K562 (cell line): Measurements from ENCODE around the gene FAM50A. TPM values are rescaled to one million over a fixed set of nuclear protein-coding genes. Genes with fewer than 3 reads are reported as not detected.

ENCODE experiments used
- ATAC-seq: fragments of 200-7000 bp; cut with Tn5 transposase; 3 replicates; pipeline ENCODE4 v1.9.1; 2020; ENCODE audit warnings: moderate library complexity
- BruUV-seq: library from RNA; stranded (reverse); fragments of 400-500 nt; replicated peaks from 2 replicates; lab custom pipeline; 2021; lab: Mats Ljungman, UMichigan
- CTCF ChIA-PET: fragments of 300-600 bp; formaldehyde crosslinking; extraction: SDS; loops from one replicate; lab custom pipeline; 2021; ENCODE audit warnings: low intra/inter-chr PET ratio; lab: Yijun Ruan, JAX
- POLR2A ChIA-PET: fragments of 300-600, 350-650 bp; sonication (Branson Sonifier 250); formaldehyde crosslinking; extraction: SDS; loops from one replicate; lab custom pipeline; 2021; ENCODE audit warnings: antibody characterized with exemption, inconsistent platforms; lab: Yijun Ruan, JAX
- DNase-seq, 4 experiments: peaks; one replicate each; pipeline versions ENCODE4 v3.0.0 to v3.0.0-alpha.2; 2011 to 2018; ENCODE audit warnings: low spot score in 3 of 4, mixed read lengths in 3 of 4; ENCODE audit errors: extremely low read depth in 1 of 4
- FAIRE-seq: peaks from 2 replicates; lab custom pipeline; 2011; peaks lifted over from hg19 to GRCh38; lab: Jason Lieb, UNC
- H2AFZ ChIP-seq: 2 replicates; pipeline ENCODE4 v1.6.0; 2011; ENCODE audit warnings: low read depth, low read length, control low read depth, inconsistent platforms
- H3K27ac ChIP-seq: fragments of 200-600 bp; 3 replicates; pipeline ENCODE4 v1.8.0; 2011; ENCODE audit warnings: low read depth, mild to moderate bottlenecking, control low read depth, inconsistent platforms, low read length, moderate library complexity, mixed read lengths; ENCODE audit errors: extremely low read depth
- H3K27me3 ChIP-seq, 2 experiments: fragments of 300-600 bp in 1 of 2; 2 replicates in 1 of 2; 3 replicates in 1 of 2; pipeline versions ENCODE4 v1.6.0 to v1.8.0; 2011; ENCODE audit warnings: inconsistent platforms in 2 of 2, low read length in 2 of 2, mild to moderate bottlenecking in 1 of 2, mixed read lengths in 1 of 2, moderate library complexity in 1 of 2; ENCODE audit not compliant: control insufficient read depth in 2 of 2, insufficient read depth in 2 of 2
- H3K36me3 ChIP-seq: fragments of 300-600 bp; 3 replicates; pipeline ENCODE4 v1.8.0; 2011; ENCODE audit warnings: mild to moderate bottlenecking, low read length, inconsistent platforms; ENCODE audit not compliant: control insufficient read depth, insufficient read depth
- H3K4me1 ChIP-seq, 2 experiments: fragments of 200-600 bp in 1 of 2; replicated peaks in 1 of 2; 2 replicates in 1 of 2; 3 replicates in 1 of 2; pipeline versions ENCODE4 v1.5.1 to v1.8.0; 2011; ENCODE audit warnings: inconsistent platforms in 2 of 2, low read length in 2 of 2, mild to moderate bottlenecking in 1 of 2, mixed read lengths in 1 of 2, moderate library complexity in 1 of 2; ENCODE audit not compliant: control insufficient read depth in 2 of 2, insufficient read depth in 2 of 2
- H3K4me2 ChIP-seq: 2 replicates; pipeline ENCODE4 v1.6.1; 2011; ENCODE audit warnings: low read length, control low read depth, inconsistent platforms, mixed read lengths; ENCODE audit not compliant: insufficient read depth
- H3K4me3 ChIP-seq: fragments of 200-600 bp; sonication (generic), shearing (Covaris generic); 2 replicates; pipeline ENCODE4 v1.5.1; 2016; ENCODE audit warnings: control low read depth, inconsistent platforms
- H3K79me2 ChIP-seq: fragments of 200-600 bp; 3 replicates; pipeline ENCODE4 v1.8.0; 2011; ENCODE audit warnings: low read length, inconsistent platforms; ENCODE audit not compliant: control insufficient read depth, insufficient read depth
- H3K9ac ChIP-seq, 2 experiments: 2 replicates each; pipeline versions ENCODE4 v1.6.0 to v1.6.1; 2011; ENCODE audit warnings: low read depth in 2 of 2, low read length in 2 of 2, control low read depth in 1 of 2, inconsistent platforms in 1 of 2, mild to moderate bottlenecking in 1 of 2, mixed read lengths in 1 of 2; ENCODE audit not compliant: insufficient read depth in 1 of 2
- H3K9me1 ChIP-seq: one replicate; pipeline ENCODE4 v1.6.0; 2011; ENCODE audit warnings: inconsistent platforms, mild to moderate bottlenecking, low read length, moderate library complexity; ENCODE audit not compliant: control insufficient read depth, insufficient read depth
- H3K9me3 ChIP-seq: replicated peaks from 2 replicates; pipeline ENCODE4 v1.5.1; 2011; ENCODE audit warnings: low read depth, low read length, inconsistent platforms; ENCODE audit not compliant: control insufficient read depth, insufficient read depth
- H4K20me1 ChIP-seq: replicated peaks from 2 replicates; pipeline ENCODE4 v1.6.1; 2011; ENCODE audit warnings: low read length, inconsistent platforms, mixed read lengths; ENCODE audit not compliant: control insufficient read depth, insufficient read depth
- CHD1 ChIP-seq: fragments of 200-600 bp; sonication (generic); IDR thresholded peaks from one replicate; pipeline ENCODE4 v1.6.1; 2012; ENCODE audit warnings: mild to moderate bottlenecking, moderate library complexity, low read length, inconsistent platforms
- EGR1 ChIP-seq: fragments of 450-650 bp; conservative IDR thresholded peaks from 2 replicates; pipeline ENCODE4 v1.6.1; 2017; ENCODE audit warnings: mild to moderate bottlenecking
- ELF4 ChIP-seq: fragments of 450-650 bp; formaldehyde crosslinking; IDR thresholded peaks from 2 replicates; pipeline ENCODE4 v1.4.0; 2022; ENCODE audit warnings: missing genetic modification characterization
- HMGN3 ChIP-seq: IDR thresholded peaks from 2 replicates; pipeline ENCODE4 v1.6.1; 2011; ENCODE audit warnings: borderline replicate concordance, low read depth, mild to moderate bottlenecking, mixed read lengths, low read length; ENCODE audit not compliant: insufficient read length; ENCODE audit errors: extremely low read depth
- KDM4B ChIP-seq, 2 experiments: fragments of 450-650 bp in 1 of 2; sonication (generic) in 1 of 2; IDR thresholded peaks; 2 replicates each; pipeline ENCODE4 v1.6.1; 2016 to 2017; ENCODE audit warnings: borderline replicate concordance in 2 of 2, antibody characterized with exemption in 1 of 2, low read depth in 1 of 2, mild to moderate bottlenecking in 1 of 2
- LCOR ChIP-seq: sonication (generic); formaldehyde crosslinking; IDR thresholded peaks from 2 replicates; pipeline ENCODE4 v1.8.0; 2022; ENCODE audit warnings: mild to moderate bottlenecking, missing genetic modification reagents
- MEIS2 ChIP-seq: fragments of 450-650 bp; IDR thresholded peaks from 2 replicates; pipeline ENCODE4 v1.6.1; 2014; ENCODE audit warnings: mild to moderate bottlenecking; ENCODE audit not compliant: partially characterized antibody
- PHF21A ChIP-seq: fragments of 450-650 bp; IDR thresholded peaks from 2 replicates; pipeline ENCODE4 v1.6.1; 2017; ENCODE audit warnings: low read depth, borderline replicate concordance
- RBBP5 ChIP-seq: fragments of 200-600 bp; sonication (generic); IDR thresholded peaks from 2 replicates; pipeline ENCODE4 v1.6.1; 2012; ENCODE audit warnings: borderline replicate concordance, mild to moderate bottlenecking, low read length, control low read depth, inconsistent platforms; ENCODE audit not compliant: insufficient read depth, poor library complexity, severe bottlenecking
- SRF ChIP-seq, 2 experiments: fragments of 250-450, 450-650 bp in 1 of 2; sonication (Bioruptor Pico) in 1 of 2; sonication (generic) in 1 of 2; formaldehyde crosslinking; IDR thresholded peaks; 2 replicates each; pipeline versions ENCODE4 v1.5.0 to v1.5.1; 2020 to 2022; ENCODE audit warnings: mild to moderate bottlenecking in 1 of 2, missing genetic modification reagents in 1 of 2
- SRSF7 ChIP-seq: fragments of 200-400 bp; formaldehyde crosslinking; optimal IDR thresholded peaks from 2 replicates; pipeline ENCODE3; 2017; ENCODE audit warnings: mild to moderate bottlenecking, low read depth, low read length
- TBL1XR1 ChIP-seq, 2 experiments: IDR thresholded peaks; 2 replicates each; pipeline ENCODE4 v1.6.1; 2012; ENCODE audit warnings: improper control_type of control experiment in 2 of 2, low read length in 2 of 2, mild to moderate bottlenecking in 1 of 2
- ZNF217 ChIP-seq: sonication (generic); formaldehyde crosslinking; IDR thresholded peaks from 2 replicates; pipeline ENCODE4 v1.8.0; 2022; ENCODE audit warnings: mild to moderate bottlenecking, missing genetic modification reagents
- ZNF561 ChIP-seq: fragments of 450-650 bp; formaldehyde crosslinking; conservative IDR thresholded peaks from 2 replicates; pipeline ENCODE4 v1.4.0; 2020; ENCODE audit warnings: mild to moderate bottlenecking, moderate library complexity
- WGBS: fragments of 100-300 bp; shearing (Covaris generic); methylation state at CpG from one replicate; pipeline ENCODE4 v1.1.6; 2016; ENCODE audit warnings: low coverage, mixed read lengths; ENCODE audit not compliant: insufficient coverage; ENCODE audit errors: missing lambda C conversion rate; 5-methylcytosine and 5-hydroxymethylcytosine counted together
- in situ Hi-C: fragments of 300-500 bp; cut with MboI; formaldehyde crosslinking; loops from 4 replicates; pipeline ENCODE4 v1.15.0; 2018; ENCODE audit warnings: inconsistent platforms, mixed read lengths
- intact Hi-C: fragments of 100-400 bp; cut with micrococcal nuclease; formaldehyde crosslinking; loops from 2 replicates; pipeline ENCODE4 v1.14.2; 2022
- polyA plus RNA-seq, 8 experiments: library from polyadenylated mRNA; depleted of rRNA in 4 of 8; stranded (reverse) in 5 of 8; unstranded in 3 of 8; fragments of >200 nt; fragmentation: Nextera tagmentation in 2 of 8; fragmentation: Illumina TruSeq in 1 of 8; extraction: Ambion mirVana in 2 of 8; extraction: Trizol in 1 of 8; gene quantifications; 2 replicates each; pipeline versions ENCODE4 v1.2.1 to v1.2.3, GENCODE V29; 2011 to 2014; ENCODE audit warnings: inconsistent platforms in 1 of 8, missing spikeins in 1 of 8
- total RNA-seq, 7 experiments: library from RNA; depleted of rRNA in 6 of 7; stranded (reverse); fragments of >200 nt in 6 of 7; fragmentation: Illumina TruSeq in 2 of 7; extraction: Trizol in 2 of 7; gene quantifications; 2 replicates each; pipeline versions ENCODE4 v1.2.1 to v1.2.3, GENCODE V29; 2011 to 2021; ENCODE audit warnings: low replicate concordance in 1 of 7
- TF ChIP-seq, protein P1 (sequence below): sonication (generic); formaldehyde crosslinking; IDR thresholded peaks from 2 replicates; pipeline ENCODE4 v1.9.0; 2022; ENCODE audit warnings: mild to moderate bottlenecking, missing genetic modification reagents

FAM50A gene
- total and polyA plus RNA-seq, 9 of the 15 experiments (the other 6 are each of a cell fraction or from before 2014, with no cell fraction given) = 4.4 to 114 (median 67.3) TPM

DNA sequence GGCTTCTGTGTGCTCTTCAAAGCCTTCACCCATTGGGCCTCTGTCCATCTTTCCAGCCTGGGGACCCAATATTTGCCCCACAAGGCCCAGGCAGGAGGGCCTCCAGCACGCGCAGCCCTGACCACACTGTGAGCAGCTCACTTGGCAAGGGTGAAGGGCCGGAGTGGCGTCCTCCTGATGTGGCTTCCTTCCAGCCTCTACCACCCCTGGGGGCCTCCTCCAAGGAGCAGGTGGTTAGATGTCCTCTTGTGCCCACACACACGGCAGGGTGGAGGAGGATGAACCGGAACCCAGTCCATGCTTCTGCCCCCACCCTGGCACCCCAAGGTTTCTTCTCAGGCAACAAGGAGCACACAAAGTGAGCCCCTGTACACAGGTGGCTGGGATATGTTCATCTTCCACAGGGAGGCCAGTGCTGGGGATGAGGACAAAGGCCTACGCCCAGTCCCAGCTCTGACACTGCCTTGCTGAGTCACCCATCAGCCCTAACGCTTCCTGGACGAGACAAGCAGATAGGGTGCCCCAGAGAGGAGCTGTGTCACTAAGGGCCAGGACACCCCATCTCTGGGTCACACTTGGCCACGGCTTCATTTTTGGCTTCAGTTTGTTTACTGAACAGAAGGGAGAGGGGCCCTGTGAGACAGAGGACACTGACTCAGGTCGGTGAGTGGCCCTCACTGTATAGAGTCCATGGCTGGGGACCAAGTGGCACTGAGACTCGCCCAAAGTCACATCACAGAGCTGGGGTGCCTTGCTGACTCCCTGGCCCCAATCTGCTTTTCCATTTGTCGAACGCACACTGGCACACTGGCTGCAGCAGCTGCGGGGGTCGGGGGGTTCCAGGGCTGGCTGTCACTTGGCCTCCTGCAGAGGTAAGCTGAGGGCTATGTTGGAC is 40.6 kb downstream of the FAM50A start (continued):
- no peak for TF ChIP-seq KDM4B (IDR thresholded peaks at IDR 0.05; ENCODE audit: borderline replicate concordance in 2 of 2, low read depth in 1 of 2)

DNA sequence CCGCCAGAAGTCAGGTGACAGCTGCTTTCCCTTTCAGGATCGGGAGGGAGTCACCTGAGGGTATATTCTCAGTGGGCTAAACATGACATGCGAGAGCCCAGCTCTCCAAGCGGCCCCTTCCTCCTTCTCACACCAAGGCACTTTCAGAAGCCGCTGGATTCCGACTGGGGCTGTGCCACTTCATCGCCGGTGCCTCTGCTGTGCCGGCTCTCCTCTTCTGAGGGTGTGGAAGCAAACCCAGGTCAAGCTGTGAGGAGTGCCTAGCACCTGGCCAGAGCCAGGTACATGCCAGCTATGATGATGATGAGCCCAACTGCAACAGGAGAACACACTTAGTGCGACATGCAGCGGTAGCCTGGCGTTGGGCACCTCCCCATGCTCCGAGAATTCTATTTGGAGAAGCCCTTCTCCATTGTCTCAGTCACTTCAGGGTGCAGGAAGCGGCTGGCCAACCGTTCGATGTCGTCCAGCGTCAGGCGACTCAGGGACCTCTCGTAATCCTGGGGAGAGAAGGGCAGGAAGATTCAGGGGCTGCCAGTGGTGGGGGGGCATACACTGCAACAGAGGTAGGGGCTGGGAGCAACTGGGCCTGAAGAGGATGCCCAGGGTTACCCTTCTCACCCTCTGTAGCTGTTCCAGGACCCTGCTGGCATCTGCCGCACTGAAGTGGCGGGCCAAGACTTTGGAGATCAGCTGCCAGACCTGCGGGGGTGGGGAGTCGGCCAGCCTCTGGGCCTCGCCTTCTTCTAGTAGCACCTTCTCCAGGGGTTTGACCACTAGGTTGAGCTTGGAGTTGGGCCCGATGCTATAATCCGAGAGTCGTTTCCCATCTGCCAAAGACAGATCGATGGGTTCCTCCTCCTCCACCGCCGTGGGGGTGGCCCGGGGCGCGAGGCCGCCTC is 41.5 kb downstream of the FAM50A start:
- Histone ChIP-seq H3K9me3 (no peaks in the 10 kb centered on the region), H3K36me3 (peaks cover 50% of the 10 kb centered on the region), H3K27me3 (no peaks in the 10 kb centered on the region), H3K4me3 (peak overlapping the region; percentile 83), H2AFZ (no peak overlapping the region), H3K27ac (peak overlapping the region; percentile 87), H3K9me1 (no peaks in the 10 kb centered on the region), H3K79me2 (peaks cover 67% of the 10 kb centered on the region), H3K4me2 (peak overlapping the region; percentile 91), H4K20me1 (peaks cover 7% of the 10 kb centered on the region; the same call in 1 of the 2 replicates), H3K9ac (peak overlapping the region; percentile 84 to 97), H3K4me1 (peaks cover 44 to 83% of the 10 kb centered on the region in 2 experiments)
- ChIA-PET POLR2A (interaction anchor here (0.6 to 2.1 kb wide), 9 partner anchors 7 to 87 kb away, joined by 3 to 10 read pairs (median 4); partner anchors contain the start of genes DNASE1L1 and RPL10), CTCF (no interaction called here)
- FAIRE-seq = no peak
- intact Hi-C loops (loop anchor here (2.0 to 5.0 kb wide), 2 partner anchors 55 to 88 kb away; partner anchors contain the start of gene RPL10), in situ Hi-C loops (no loop called here)
- WGBS = 10% methylated on average over 22 of the region's 35 CpGs
- peak in 2 of 4 experiments; percentile 33 to 49 for DNase-seq
- peak; percentile 0; the same call in 1 of the 3 replicates for ATAC-seq
- BruUV-seq = TSS peak; percentile 25
- TF ChIP-seq ELF4 (CRISPR knock-in tag) (no peak), CHD1 (peak; percentile 28), LCOR (0 out of 2 replicates have a peak, but pooled peaks have one; percentile 12), TBL1XR1 (IDR thresholded peaks at IDR 0.05; ENCODE audit: low read length in 2 of 2) (no peak), RBBP5 (peak; percentile 69), EGR1 (peak; percentile 74), SRSF7 (no peak), HMGN3 (peak; percentile 8), PHF21A (no peak), SRF (CRISPR knock-in tag; IDR thresholded peaks at IDR 0.05) (no peak), ZNF217 (no peak), ZNF561 (CRISPR knock-in tag) (no peak), MEIS2 (peak; percentile 8)
- TF ChIP-seq, protein P1, sequence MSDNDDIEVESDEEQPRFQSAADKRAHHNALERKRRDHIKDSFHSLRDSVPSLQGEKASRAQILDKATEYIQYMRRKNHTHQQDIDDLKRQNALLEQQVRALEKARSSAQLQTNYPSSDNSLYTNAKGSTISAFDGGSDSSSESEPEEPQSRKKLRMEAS (CRISPR knock-in tag) = peak; percentile 54
